Tibial nerve (tissue), 4 donors: ENCODE results near the gene C1orf159. TPM values are rescaled to one million over a fixed set of nuclear protein-coding genes. Genes with fewer than 3 reads are reported as not detected.

Experiments used
- DNase-seq, 2 donors: peaks; one replicate each; pipeline ENCODE4 v3.0.0-alpha.2; 2019; ENCODE audit warnings: low spot score in 2 of 2
- H3K27ac ChIP-seq, 4 donors: fragments of 200-600 bp; sonication (generic) in 3 of 4; one replicate each; pipeline ENCODE4 v1.5.1; 2017 to 2019; ENCODE audit warnings: mild to moderate bottlenecking in 1 of 4
- H3K27me3 ChIP-seq, 2 donors: fragments of 200-600 bp; sonication (generic) in 1 of 2; one replicate each; pipeline versions ENCODE4 v1.5.1 to v1.6.0; 2017 to 2019
- H3K36me3 ChIP-seq, 3 donors: fragments of 200-600 bp; sonication (generic); one replicate each; pipeline ENCODE4 v1.5.1; 2018 to 2019
- H3K4me1 ChIP-seq, 4 donors: fragments of 200-600 bp; sonication (generic) in 3 of 4; one replicate each; pipeline ENCODE4 v1.5.1; 2017 to 2019
- H3K4me3 ChIP-seq, 4 donors: fragments of 200-600 bp; sonication (generic) in 3 of 4; one replicate each; pipeline ENCODE4 v1.5.1; 2017 to 2019; ENCODE audit warnings: mild to moderate bottlenecking in 1 of 4, moderate library complexity in 1 of 4
- H3K9me3 ChIP-seq, 4 donors: fragments of 200-600 bp; sonication (generic) in 3 of 4; one replicate each; pipeline ENCODE4 v1.5.1; 2017 to 2019
- EP300 ChIP-seq, 2 donors: sonication (generic); formaldehyde crosslinking; IDR thresholded peaks; one replicate each; pipeline ENCODE4 v1.6.1; 2017; ENCODE audit warnings: antibody characterized with exemption in 2 of 2, mild to moderate bottlenecking in 1 of 2
- POLR2A ChIP-seq, 2 donors: fragments of 450-650 bp; IDR thresholded peaks; one replicate each; pipeline ENCODE4 v1.6.1; 2017; ENCODE audit warnings: antibody characterized with exemption in 2 of 2, mild to moderate bottlenecking in 2 of 2, moderate library complexity in 2 of 2
- WGBS, 2 donors: methylation state at CpG; one replicate each; pipeline ENCODE4 v1.1.5; 2018; 5-methylcytosine and 5-hydroxymethylcytosine counted together
- total RNA-seq, 4 donors: library from RNA; depleted of rRNA; stranded (reverse); fragments of >200 nt; gene quantifications; one replicate each; pipeline ENCODE4 v1.1.0, GENCODE V29; 2016
- TF ChIP-seq, protein P1 (sequence below), 5 experiments: fragments of 200-600 bp in 3 of 5; fragments of 450-650 bp in 2 of 5; sonication (generic) in 3 of 5; IDR thresholded peaks; one replicate each; pipeline ENCODE4 v1.5.1; 2016 to 2019; ENCODE audit warnings: antibody characterized with exemption in 5 of 5, mild to moderate bottlenecking in 3 of 5, moderate library complexity in 2 of 5

The C1orf159 gene
- total RNA-seq, 4 donors from 2014 or later: 18.4 to 29.4 (median 23.1) TPM

DNA sequence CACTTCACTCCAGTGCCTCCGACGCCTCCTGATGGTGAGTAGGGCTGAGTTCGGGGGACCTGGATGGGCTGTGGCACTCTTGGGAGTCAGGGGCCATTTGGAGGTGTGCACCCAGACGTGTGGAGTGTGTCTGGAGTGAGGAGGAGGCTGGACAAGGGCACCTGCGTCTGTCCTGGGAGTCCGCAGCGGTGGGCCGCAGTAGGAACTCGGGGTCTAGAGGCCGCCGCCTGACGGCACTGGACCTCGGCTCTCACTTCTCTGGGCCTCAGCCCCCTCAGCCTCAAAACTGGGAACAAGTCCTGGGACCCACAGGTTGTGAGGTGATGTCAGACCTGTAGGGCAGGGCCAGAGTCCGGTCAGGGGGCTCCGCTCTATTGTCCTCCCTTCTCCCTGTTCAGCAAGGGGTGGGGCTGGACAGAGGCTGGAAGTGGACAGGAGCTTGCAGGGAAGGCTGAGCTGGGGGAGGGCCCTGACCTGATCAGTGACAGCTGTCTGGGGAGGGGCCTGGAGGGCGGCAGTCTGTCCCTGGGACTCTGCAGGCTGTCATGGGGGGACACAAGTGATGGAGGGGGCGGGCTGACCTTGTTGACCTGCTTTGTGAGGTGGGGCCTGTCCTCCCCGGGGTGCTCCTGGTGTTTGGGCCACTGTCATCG lies 80.5 kb downstream of the C1orf159 start:
- no peak overlapping the region for H3K4me3 ChIP-seq
- peaks cover 0 to 40% of the 10 kb centered on the region in 2 donors for H3K27me3 ChIP-seq
- H3K9me3 ChIP-seq: no peaks in the 10 kb centered on the region
- TF ChIP-seq POLR2A (IDR thresholded peaks at IDR 0.05) (no peak), EP300 (IDR thresholded peaks at IDR 0.05) (no peak)
- TF ChIP-seq, protein P1, sequence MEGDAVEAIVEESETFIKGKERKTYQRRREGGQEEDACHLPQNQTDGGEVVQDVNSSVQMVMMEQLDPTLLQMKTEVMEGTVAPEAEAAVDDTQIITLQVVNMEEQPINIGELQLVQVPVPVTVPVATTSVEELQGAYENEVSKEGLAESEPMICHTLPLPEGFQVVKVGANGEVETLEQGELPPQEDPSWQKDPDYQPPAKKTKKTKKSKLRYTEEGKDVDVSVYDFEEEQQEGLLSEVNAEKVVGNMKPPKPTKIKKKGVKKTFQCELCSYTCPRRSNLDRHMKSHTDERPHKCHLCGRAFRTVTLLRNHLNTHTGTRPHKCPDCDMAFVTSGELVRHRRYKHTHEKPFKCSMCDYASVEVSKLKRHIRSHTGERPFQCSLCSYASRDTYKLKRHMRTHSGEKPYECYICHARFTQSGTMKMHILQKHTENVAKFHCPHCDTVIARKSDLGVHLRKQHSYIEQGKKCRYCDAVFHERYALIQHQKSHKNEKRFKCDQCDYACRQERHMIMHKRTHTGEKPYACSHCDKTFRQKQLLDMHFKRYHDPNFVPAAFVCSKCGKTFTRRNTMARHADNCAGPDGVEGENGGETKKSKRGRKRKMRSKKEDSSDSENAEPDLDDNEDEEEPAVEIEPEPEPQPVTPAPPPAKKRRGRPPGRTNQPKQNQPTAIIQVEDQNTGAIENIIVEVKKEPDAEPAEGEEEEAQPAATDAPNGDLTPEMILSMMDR (IDR thresholded peaks at IDR 0.05): no peak
- 87 to 95% methylated on average over 7 to 19 of the region's 19 CpGs for WGBS, 2 donors
- H3K36me3 ChIP-seq: peaks cover 0 to 27% (median 0%) of the 10 kb centered on the region in 3 donors
- DNase-seq: no peak
- H3K4me1 ChIP-seq: peaks cover 0 to 56% (median 33%) of the 10 kb centered on the region in 4 donors
- H3K27ac ChIP-seq: no peak overlapping the region

DNA sequence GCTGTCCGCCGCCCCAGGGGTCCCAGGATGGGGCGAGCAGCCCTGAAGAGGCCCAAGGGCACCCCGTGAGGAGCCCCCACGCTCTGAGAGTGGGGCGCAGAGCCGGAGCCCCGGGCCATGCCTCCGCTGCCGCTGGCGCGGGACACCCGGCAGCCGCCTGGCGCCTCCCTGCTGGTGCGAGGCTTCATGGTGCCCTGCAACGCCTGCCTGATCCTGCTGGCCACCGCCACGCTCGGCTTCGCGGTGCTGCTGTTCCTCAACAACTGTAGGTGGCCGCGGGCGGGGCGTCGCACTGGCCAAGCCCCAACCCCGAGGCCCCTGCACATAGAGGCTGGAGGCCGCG lies 81.5 kb downstream of the C1orf159 start:
- Histone ChIP-seq H3K36me3 (peaks cover 0 to 27% (median 0%) of the 10 kb centered on the region in 3 donors), H3K27ac (no peak overlapping the region), H3K4me1 (peaks cover 0 to 46% (median 25%) of the 10 kb centered on the region in 4 donors), H3K9me3 (no peaks in the 10 kb centered on the region), H3K27me3 (peaks cover 0 to 30% of the 10 kb centered on the region in 2 donors), H3K4me3 (peak overlapping the region in 1 of 4 donors; percentile 53)
- TF ChIP-seq, protein P1 (IDR thresholded peaks at IDR 0.05): no peak
- TF ChIP-seq EP300 (IDR thresholded peaks at IDR 0.05): no peak
- no peak for TF ChIP-seq POLR2A (IDR thresholded peaks at IDR 0.05)
- DNase-seq: no peak
- 50% methylated on average over 21 of the region's 30 CpGs; no CpG with 5 or more reads in 1 of the 2 donors for WGBS, 2 donors

- 11 to 17% methylated on average over 17 to 40 of the region's 71 CpGs for WGBS, 2 donors
- Histone ChIP-seq H3K36me3 (peaks cover 0 to 27% (median 0%) of the 10 kb centered on the region in 3 donors), H3K4me1 (peaks cover 0 to 41% (median 24%) of the 10 kb centered on the region in 4 donors), H3K27ac (no peak overlapping the region), H3K9me3 (no peaks in the 10 kb centered on the region), H3K4me3 (peak overlapping the region in 2 of 4 donors; percentile 41 to 53), H3K27me3 (peaks cover 0 to 26% of the 10 kb centered on the region in 2 donors)
- no peak for DNase-seq
- TF ChIP-seq POLR2A (IDR thresholded peaks at IDR 0.05): no peak
- no peak for TF ChIP-seq EP300 (IDR thresholded peaks at IDR 0.05)
- TF ChIP-seq, protein P1 (IDR thresholded peaks at IDR 0.05): no peak
Observed at GRCh38 chr1:1033731-1034438, 82.0 kb downstream of the C1orf159 start.

DNA sequence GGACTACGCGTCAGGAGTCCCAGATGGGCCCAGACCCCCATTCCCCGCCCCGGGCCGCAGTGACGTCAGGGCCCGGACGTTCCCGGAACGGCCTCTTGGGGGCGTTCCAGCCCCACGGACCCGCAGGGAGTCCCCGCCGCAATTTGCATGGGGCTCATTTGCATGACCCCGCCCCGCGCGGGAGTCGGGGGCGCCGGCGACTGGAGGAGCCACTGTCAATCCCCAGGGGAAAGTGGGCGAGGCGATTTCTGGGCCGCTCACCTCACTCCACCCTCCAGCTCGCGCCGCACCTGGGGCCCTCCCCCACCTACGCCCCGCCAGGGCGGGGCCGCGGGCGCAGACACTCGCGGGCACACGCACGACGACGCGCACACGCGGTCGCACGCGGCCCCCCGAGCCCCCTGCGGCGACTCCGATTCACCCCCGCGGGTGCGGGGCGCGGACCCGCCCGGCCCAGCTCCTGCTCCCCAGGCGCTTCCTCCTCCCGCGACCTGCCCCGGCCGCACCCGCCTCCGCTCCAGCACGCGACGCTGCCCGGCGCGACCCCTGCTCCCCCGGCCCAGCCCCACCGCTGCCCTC lies 82.8 kb downstream of the C1orf159 start:
- TF ChIP-seq, protein P1 (IDR thresholded peaks at IDR 0.05): peak; percentile 64 to 80 (median 77)
- no peak for TF ChIP-seq EP300 (IDR thresholded peaks at IDR 0.05)
- 4 to 11% methylated on average over 28 to 32 of the region's 73 CpGs for WGBS, 2 donors
- peak overlapping the region in 1 of 4 donors; percentile 42 for H3K27ac ChIP-seq
- DNase-seq: no peak
- peaks cover 0 to 27% (median 0%) of the 10 kb centered on the region in 3 donors for H3K36me3 ChIP-seq
- peaks cover 0 to 26% of the 10 kb centered on the region in 2 donors for H3K27me3 ChIP-seq
- H3K4me3 ChIP-seq: peak overlapping the region; percentile 9 to 53 (median 35)
- H3K4me1 ChIP-seq: peaks cover 0 to 40% (median 24%) of the 10 kb centered on the region in 4 donors
- H3K9me3 ChIP-seq: no peaks in the 10 kb centered on the region
